H1 (cell line): ENCODE results near the gene AFF1. TPM values are rescaled to one million over a fixed set of nuclear protein-coding genes. Genes with fewer than 3 reads are reported as not detected.
A peak's percentile ranks its signal among the peaks of the same experiment; 100 is the strongest.

ENCODE experiments used
- CTCF ChIA-PET: fragments of 300-600 bp; sonication (Branson Sonifier 250); formaldehyde crosslinking; loops from one replicate; lab custom pipeline; 2021; ENCODE audit not compliant: partially characterized antibody; lab: Charles Lee
- POLR2A ChIA-PET: fragments of 300-600 bp; sonication (Branson Sonifier 250); formaldehyde crosslinking; loops from one replicate; lab custom pipeline; 2021; ENCODE audit warnings: inconsistent platforms; ENCODE audit not compliant: partially characterized antibody; lab: Charles Lee
- DNase-seq, 2 experiments: peaks; one replicate each; pipeline versions ENCODE4 v3.0.0 to v3.0.0-alpha.2; 2010 to 2022; ENCODE audit warnings: low spot score in 2 of 2, low read depth in 1 of 2, mixed read lengths in 1 of 2
- FAIRE-seq: peaks from 2 replicates; lab custom pipeline; 2011; peaks lifted over from hg19 to GRCh38; lab: Jason Lieb, UNC
- H2AFZ ChIP-seq: 2 replicates; pipeline ENCODE4 v1.8.1; 2012; ENCODE audit warnings: low read length, inconsistent platforms
- H2AK5ac ChIP-seq: 2 replicates; pipeline ENCODE4 v1.6.1; 2013; ENCODE audit warnings: low read depth, low read length
- H2BK120ac ChIP-seq: replicated peaks from 2 replicates; pipeline ENCODE3; 2013; ENCODE audit warnings: low read depth, low read length, inconsistent platforms
- H2BK12ac ChIP-seq: 2 replicates; pipeline ENCODE4 v1.6.1; 2013; ENCODE audit warnings: low read depth, low read length
- H2BK15ac ChIP-seq: 2 replicates; pipeline ENCODE4 v1.6.1; 2013; ENCODE audit warnings: low read length
- H2BK20ac ChIP-seq: 2 replicates; pipeline ENCODE4 v1.6.1; 2013; ENCODE audit warnings: low read length
- H2BK5ac ChIP-seq: 2 replicates; pipeline ENCODE4 v1.6.1; 2013; ENCODE audit warnings: low read depth, low read length
- H3K14ac ChIP-seq: 2 replicates; pipeline ENCODE4 v1.6.1; 2013; ENCODE audit warnings: inconsistent platforms; ENCODE audit not compliant: insufficient read length
- H3K18ac ChIP-seq: 2 replicates; pipeline ENCODE4 v1.6.1; 2013; ENCODE audit warnings: low read length; ENCODE audit errors: extremely low read depth
- H3K23ac ChIP-seq: 2 replicates; pipeline ENCODE4 v1.6.1; 2013; ENCODE audit warnings: inconsistent platforms; ENCODE audit not compliant: insufficient read length
- H3K23me2 ChIP-seq: 2 replicates; pipeline ENCODE4 v1.6.1; 2013; ENCODE audit warnings: low read depth, low read length
- H3K27ac ChIP-seq: 2 replicates; pipeline ENCODE4 v1.6.1; 2011; ENCODE audit warnings: low read depth, low read length, inconsistent platforms
- H3K27me3 ChIP-seq, 4 experiments: replicated peaks in 1 of 4; 1 replicate in 1 of 4; 2 replicates in 3 of 4; pipeline versions ENCODE4 v1.6.1 to v1.8.1; 2011 to 2013; ENCODE audit warnings: low read length in 3 of 4, mild to moderate bottlenecking in 3 of 4, inconsistent platforms in 2 of 4, mixed read lengths in 2 of 4, moderate library complexity in 1 of 4; ENCODE audit not compliant: control insufficient read depth in 3 of 4, insufficient read depth in 3 of 4; ENCODE audit errors: extremely low read depth in 1 of 4
- H3K36me3 ChIP-seq, 4 experiments: 2 replicates each; pipeline versions ENCODE4 v1.6.1 to v1.8.1; 2011 to 2013; ENCODE audit warnings: mild to moderate bottlenecking in 4 of 4, low read length in 3 of 4, moderate library complexity in 2 of 4, control low read depth in 1 of 4, inconsistent platforms in 1 of 4; ENCODE audit not compliant: insufficient read depth in 4 of 4, control insufficient read depth in 2 of 4
- H3K4ac ChIP-seq: replicated peaks from 2 replicates; pipeline ENCODE3; 2013; ENCODE audit warnings: low read length, low read depth, mixed read lengths, inconsistent platforms; ENCODE audit not compliant: insufficient read length
- H3K4me1 ChIP-seq, 4 experiments: replicated peaks in 1 of 4; 1 replicate in 1 of 4; 2 replicates in 3 of 4; pipeline versions ENCODE4 v1.6.1 to v1.8.1; 2011 to 2013; ENCODE audit warnings: low read length in 3 of 4, inconsistent platforms in 2 of 4, mixed read lengths in 1 of 4; ENCODE audit not compliant: insufficient read depth in 4 of 4, control insufficient read depth in 3 of 4
- H3K4me2 ChIP-seq, 2 experiments: 2 replicates each; pipeline versions ENCODE4 v1.6.1 to v1.8.1; 2011 to 2013; ENCODE audit warnings: low read depth in 2 of 2, low read length in 2 of 2, control low read depth in 1 of 2, inconsistent platforms in 1 of 2, mild to moderate bottlenecking in 1 of 2; ENCODE audit not compliant: insufficient read depth in 1 of 2
- H3K4me3 ChIP-seq, 4 experiments: fragments of 200-600, 300-600 bp in 1 of 4; sonication (generic), shearing (Covaris generic), sonication (Bioruptor Twin) in 1 of 4; 2 replicates each; pipeline versions ENCODE4 v1.5.1 to v1.8.1; 2011 to 2016; ENCODE audit warnings: low read length in 4 of 4, low read depth in 3 of 4, control low read depth in 2 of 4, inconsistent platforms in 2 of 4, mild to moderate bottlenecking in 2 of 4, mixed read lengths in 1 of 4, moderate library complexity in 1 of 4; ENCODE audit not compliant: insufficient read depth in 2 of 4; ENCODE audit errors: extremely low read depth in 1 of 4
- H3K56ac ChIP-seq: replicated peaks from 2 replicates; pipeline ENCODE3; 2013; ENCODE audit warnings: low read depth, mild to moderate bottlenecking, mixed read lengths, low read length, inconsistent platforms; ENCODE audit not compliant: insufficient read length
- H3K79me1 ChIP-seq: 2 replicates; pipeline ENCODE4 v1.6.1; 2013; ENCODE audit warnings: low read depth, low read length, control low read depth
- H3K79me2 ChIP-seq, 2 experiments: 2 replicates each; pipeline versions ENCODE4 v1.6.1 to v1.8.1; 2012 to 2013; ENCODE audit warnings: low read length in 2 of 2, mild to moderate bottlenecking in 2 of 2, inconsistent platforms in 1 of 2; ENCODE audit not compliant: insufficient read depth in 2 of 2, control insufficient read depth in 1 of 2
- H3K9ac ChIP-seq, 4 experiments: replicated peaks in 1 of 4; 1 replicate in 1 of 4; 2 replicates in 3 of 4; pipeline versions ENCODE4 v1.6.1 to v1.8.1; 2011 to 2013; ENCODE audit warnings: low read depth in 3 of 4, low read length in 3 of 4, control low read depth in 2 of 4, mild to moderate bottlenecking in 2 of 4, moderate library complexity in 2 of 4, inconsistent platforms in 1 of 4; ENCODE audit errors: extremely low read depth in 1 of 4
- H3K9me3 ChIP-seq, 2 experiments: 2 replicates each; pipeline versions ENCODE4 v1.6.1 to v1.8.1; 2012 to 2013; ENCODE audit warnings: mild to moderate bottlenecking in 2 of 2, moderate library complexity in 2 of 2, control low read depth in 1 of 2, inconsistent platforms in 1 of 2, low read depth in 1 of 2, low read length in 1 of 2, mixed read lengths in 1 of 2; ENCODE audit not compliant: insufficient read depth in 2 of 2
- H4K20me1 ChIP-seq, 2 experiments: replicated peaks in 1 of 2; 2 replicates each; pipeline versions ENCODE3 to v1.8.1; 2011 to 2013; ENCODE audit warnings: inconsistent platforms in 2 of 2, low read length in 2 of 2, mild to moderate bottlenecking in 1 of 2; ENCODE audit not compliant: insufficient read depth in 2 of 2, control insufficient read depth in 1 of 2
- H4K5ac ChIP-seq: 2 replicates; pipeline ENCODE4 v1.6.1; 2013; ENCODE audit warnings: low read length, low read depth, mixed read lengths, inconsistent platforms; ENCODE audit not compliant: insufficient read length
- H4K8ac ChIP-seq: 2 replicates; pipeline ENCODE4 v1.8.0; 2013; ENCODE audit warnings: mild to moderate bottlenecking, moderate library complexity, low read length, inconsistent platforms; ENCODE audit not compliant: insufficient read depth; ENCODE audit errors: extremely low read depth
- H4K91ac ChIP-seq: replicated peaks from 2 replicates; pipeline ENCODE3; 2013; ENCODE audit warnings: low read length, mixed read lengths, inconsistent platforms; ENCODE audit not compliant: insufficient read length
- BACH1 ChIP-seq: IDR thresholded peaks from 2 replicates; pipeline ENCODE4 v1.6.1; 2012; ENCODE audit warnings: low read length, improper control_type of control experiment
- CBX5 ChIP-seq: fragments of 300-800, 300-1000 bp; sonication (generic); IDR thresholded peaks from 2 replicates; pipeline ENCODE4 v1.7.1; 2016; ENCODE audit warnings: antibody characterized with exemption, low read length, low read depth
- CREB1 ChIP-seq: IDR thresholded peaks from 2 replicates; pipeline ENCODE4 v1.6.1; 2012; ENCODE audit warnings: inconsistent platforms
- EZH2 ChIP-seq: fragments of 200-600 bp; sonication (generic); IDR thresholded peaks from 2 replicates; pipeline ENCODE4 v1.7.1; 2012; ENCODE audit warnings: low read depth, mild to moderate bottlenecking, moderate library complexity, low read length, inconsistent platforms; ENCODE audit not compliant: severe bottlenecking
- FOSL1 ChIP-seq: IDR thresholded peaks from 2 replicates; pipeline ENCODE4 v1.6.1; 2011; ENCODE audit warnings: mild to moderate bottlenecking, low read depth, low read length, moderate library complexity; ENCODE audit not compliant: insufficient read depth
- GABPA ChIP-seq: IDR thresholded peaks from 2 replicates; pipeline ENCODE4 v1.6.1; 2011; ENCODE audit warnings: mild to moderate bottlenecking, low read length, moderate library complexity, borderline replicate concordance; ENCODE audit not compliant: insufficient read depth
- PHF8 ChIP-seq: fragments of 200-600 bp; sonication (generic); conservative IDR thresholded peaks from 2 replicates; pipeline ENCODE4 v1.7.1; 2012; ENCODE audit warnings: low read depth, mild to moderate bottlenecking, inconsistent platforms, low read length, moderate library complexity
- SIRT6 ChIP-seq: IDR thresholded peaks from one replicate; pipeline ENCODE4 v1.7.1; 2012; ENCODE audit warnings: low read length, inconsistent platforms
- SP2 ChIP-seq: IDR thresholded peaks from 2 replicates; pipeline ENCODE4 v1.6.1; 2012; ENCODE audit warnings: mild to moderate bottlenecking, low read length, inconsistent platforms
- SUZ12 ChIP-seq: fragments of 200-600 bp; sonication (generic); IDR thresholded peaks from 2 replicates; pipeline ENCODE4 v1.6.1; 2012; ENCODE audit warnings: mild to moderate bottlenecking, inconsistent platforms, low read length, moderate library complexity, mixed read lengths
- TAF1 ChIP-seq: IDR thresholded peaks from 2 replicates; pipeline ENCODE4 v1.6.1; 2011; ENCODE audit warnings: mild to moderate bottlenecking, low read depth, low read length
- WGBS, 2 experiments: shearing (Covaris generic) in 1 of 2; methylation state at CpG; one replicate each; pipeline versions ENCODE4 v1.1.6 to v1.1.7; 2013 to 2015; ENCODE audit warnings: low lambda C conversion rate in 2 of 2, mixed read lengths in 2 of 2, inconsistent platforms in 1 of 2, low coverage in 1 of 2, missing lambda C conversion rate in 1 of 2; ENCODE audit not compliant: insufficient replicate concordance in 2 of 2, insufficient coverage in 1 of 2, insufficient read length in 1 of 2; ENCODE audit errors: extremely low coverage in 1 of 2, missing lambda C conversion rate in 1 of 2; 5-methylcytosine and 5-hydroxymethylcytosine counted together
- polyA plus RNA-seq, 7 experiments: library from polyadenylated mRNA; depleted of rRNA in 3 of 7; stranded (reverse) in 5 of 7; unstranded in 2 of 7; fragments of >200 nt in 5 of 7; fragments of 200-250 nt in 2 of 7; gene quantifications; 1 replicate in 5 of 7; 2 replicates in 1 of 7; 4 replicates in 1 of 7; pipeline versions ENCODE4 v1.2.1 to v1.2.3, GENCODE V29; 2011 to 2013; ENCODE audit warnings: missing spikeins in 2 of 7, mixed read lengths in 2 of 7
- total RNA-seq: library from RNA; stranded (reverse); fragmentation: NEBNext Ultra II Directional; extraction: Animal tissue kit (Norgen Biotek cat#: 25700); gene quantifications from 2 replicates; pipeline ENCODE4 v1.2.1, GENCODE V29; 2021

Gene AFF1
- total and polyA plus RNA-seq, 2 of the 8 experiments (the other 6 are each of a cell fraction or from before 2014, with no cell fraction given): 14.8 to 85.5 TPM

- H3K27me3 ChIP-seq: peaks cover 0 to 6% (median 2%) of the 10 kb centered on the region in 4 experiments; a peak in 3 of 7 replicates
- H2AK5ac ChIP-seq: no peak within 1 kb of the TSS
- H3K9me3 ChIP-seq: no peaks in the 10 kb centered on the region
- 0 out of 2 replicates have a peak within 1 kb of the TSS, but pooled peaks have one; percentile 72 for H2BK20ac ChIP-seq
- no peaks in the 10 kb centered on the region for H3K36me3 ChIP-seq
- H2BK5ac ChIP-seq: peak within 1 kb of the TSS; percentile 32; the same call in 1 of the 2 replicates
- peak within 1 kb of the TSS; percentile 79 for H4K91ac ChIP-seq
- ChIA-PET POLR2A (interaction anchor here (0.6 to 2.1 kb wide), 10 partner anchors 11 to 409 kb away, joined by 3 to 15 read pairs (median 4); no protein-coding TSS in a partner anchor), CTCF (interaction anchor here (0.8 to 3.6 kb wide), 8 partner anchors 10 to 397 kb away, joined by 3 to 33 read pairs (median 4); no protein-coding TSS in a partner anchor)
- H2AFZ ChIP-seq: peak within 1 kb of the TSS; percentile 58; the same call in 1 of the 2 replicates
- H3K9ac ChIP-seq: peak within 1 kb of the TSS; percentile 72 to 89 (median 80)
- 2% methylated on average over 61 of the region's 84 CpGs; no CpG with 5 or more reads in 1 of the 2 experiments for WGBS, 2 experiments
- peak within 1 kb of the TSS; percentile 55 for H3K56ac ChIP-seq
- H3K23me2 ChIP-seq: peaks cover 8% of the 10 kb centered on the region
- peak within 1 kb of the TSS; percentile 66 to 83 (median 70) for H3K4me3 ChIP-seq
- peak within 1 kb of the TSS; percentile 2 for H2BK120ac ChIP-seq
- peak within 1 kb of the TSS; percentile 81 for H4K5ac ChIP-seq
- H3K4ac ChIP-seq: peak within 1 kb of the TSS; percentile 89
- no peaks in the 10 kb centered on the region for H3K79me2 ChIP-seq
- peaks cover 0 to 3% (median under 1%) of the 10 kb centered on the region in 4 experiments; a peak in 1 of 7 replicates for H3K4me1 ChIP-seq
- 0 out of 2 replicates have a peak within 1 kb of the TSS, but pooled peaks have one; percentile 62 for H2BK15ac ChIP-seq
- no peaks in the 10 kb centered on the region for H3K79me1 ChIP-seq
- H2BK12ac ChIP-seq: peak within 1 kb of the TSS; percentile 95
- no peaks in the 10 kb centered on the region for H4K20me1 ChIP-seq
- H3K14ac ChIP-seq: no peak within 1 kb of the TSS
- peak within 1 kb of the TSS; percentile 97 for H4K8ac ChIP-seq
- H3K23ac ChIP-seq: no peak within 1 kb of the TSS
- peak within 1 kb of the TSS; percentile 73 to 80 for H3K4me2 ChIP-seq
- DNase-seq (peak; percentile 47 to 86), FAIRE-seq (no peak)
- H3K27ac ChIP-seq: peak within 1 kb of the TSS; percentile 78
- peak within 1 kb of the TSS; percentile 88 for H3K18ac ChIP-seq
- TF ChIP-seq BACH1 (peak; percentile 44; the same call in 1 of the 2 replicates), SIRT6 (no peak), PHF8 (peak; percentile 94), SUZ12 (no peak), FOSL1 (no peak), SP2 (no peak), CBX5 (no peak), GABPA (no peak), TAF1 (peak; percentile 61), CREB1 (0 out of 2 replicates have a peak, but pooled peaks have one; percentile 24), EZH2 (no peak)
Observed at GRCh38 chr4:86891762-86892635, 42.8 kb upstream of the AFF1 start, which contains the start of gene C4orf36. Gene C4orf36, minus strand, starts transcription at chr4:86892422. Its CDS starts 902 bp downstream, at chr4:86891520.
